OCI-LY1 (cell line): ENCODE measurements around the gene CRLF3.
"Not testable (repeated sequence)": the region's sequence is repeated elsewhere in the genome, so short reads cannot be mapped to it uniquely, and the experiment has no call there.

ENCODE experiments used
- CTCF ChIP-seq: fragments of 200-600 bp; sonication (generic), shearing (Covaris generic); IDR thresholded peaks from 2 replicates; pipeline ENCODE4 v1.5.1; 2017; ENCODE audit warnings: mild to moderate bottlenecking, antibody characterized with exemption, low read length, moderate library complexity, mixed read lengths
- EZH2 ChIP-seq: fragments of 200-600 bp; sonication (generic), shearing (Covaris generic); IDR thresholded peaks from 2 replicates; pipeline ENCODE4 v1.8.0; 2017; ENCODE audit warnings: borderline replicate concordance, mixed run types, mild to moderate bottlenecking, antibody characterized with exemption, low read length, moderate library complexity, mixed read lengths

DNA sequence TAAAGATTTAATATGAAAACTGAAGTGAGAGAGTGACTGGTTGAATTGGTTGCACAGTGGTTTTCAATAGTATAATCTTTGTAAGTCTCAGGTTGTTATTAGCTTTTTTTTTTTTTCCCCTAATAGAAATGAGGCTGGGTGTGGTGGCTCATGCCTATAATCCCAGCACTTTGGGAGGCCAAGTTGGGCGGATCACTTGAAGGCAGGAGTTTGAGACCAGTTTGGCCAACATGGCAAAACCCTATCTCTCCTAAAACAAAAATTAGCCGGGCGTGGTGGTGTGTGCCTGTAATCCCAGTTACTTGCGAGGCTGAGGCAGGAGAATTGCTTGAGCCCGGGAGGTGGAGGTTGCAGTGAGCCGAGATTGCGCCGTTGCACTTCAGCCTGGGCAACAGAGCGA lies 89.3 kb downstream of the CRLF3 start:
- TF ChIP-seq CTCF, EZH2: not testable (repeated sequence)
